Upper lobe of left lung (tissue), 4 donors: ENCODE results near the gene AKAP5.

Source experiments
- POLR2A ChIP-seq, 4 donors: fragments of 450-650 bp; IDR thresholded peaks; one replicate each; pipeline ENCODE4 v1.5.1; 2016 to 2017; ENCODE audit warnings: antibody characterized with exemption in 4 of 4, mild to moderate bottlenecking in 2 of 4
- TF ChIP-seq, protein P1 (sequence below), 6 experiments: fragments of 450-650 bp in 4 of 6; fragments of 200-600 bp in 2 of 6; sonication (generic) in 2 of 6; IDR thresholded peaks; one replicate each; pipeline ENCODE4 v1.5.1; 2016 to 2019; ENCODE audit warnings: antibody characterized with exemption in 6 of 6

- TF ChIP-seq, protein P1, sequence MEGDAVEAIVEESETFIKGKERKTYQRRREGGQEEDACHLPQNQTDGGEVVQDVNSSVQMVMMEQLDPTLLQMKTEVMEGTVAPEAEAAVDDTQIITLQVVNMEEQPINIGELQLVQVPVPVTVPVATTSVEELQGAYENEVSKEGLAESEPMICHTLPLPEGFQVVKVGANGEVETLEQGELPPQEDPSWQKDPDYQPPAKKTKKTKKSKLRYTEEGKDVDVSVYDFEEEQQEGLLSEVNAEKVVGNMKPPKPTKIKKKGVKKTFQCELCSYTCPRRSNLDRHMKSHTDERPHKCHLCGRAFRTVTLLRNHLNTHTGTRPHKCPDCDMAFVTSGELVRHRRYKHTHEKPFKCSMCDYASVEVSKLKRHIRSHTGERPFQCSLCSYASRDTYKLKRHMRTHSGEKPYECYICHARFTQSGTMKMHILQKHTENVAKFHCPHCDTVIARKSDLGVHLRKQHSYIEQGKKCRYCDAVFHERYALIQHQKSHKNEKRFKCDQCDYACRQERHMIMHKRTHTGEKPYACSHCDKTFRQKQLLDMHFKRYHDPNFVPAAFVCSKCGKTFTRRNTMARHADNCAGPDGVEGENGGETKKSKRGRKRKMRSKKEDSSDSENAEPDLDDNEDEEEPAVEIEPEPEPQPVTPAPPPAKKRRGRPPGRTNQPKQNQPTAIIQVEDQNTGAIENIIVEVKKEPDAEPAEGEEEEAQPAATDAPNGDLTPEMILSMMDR (IDR thresholded peaks at IDR 0.05), result no peak
- TF ChIP-seq POLR2A (IDR thresholded peaks at IDR 0.05), result no peak
Measured at GRCh38 chr14:64493455-64493854, 28.2 kb downstream of the AKAP5 start.
